Measurements from ENCODE around the gene ODF2L. TPM values are rescaled to one million over a fixed set of nuclear protein-coding genes. Genes with fewer than 3 reads are reported as not detected.

Gene ODF2L
- 84.5 TPM for total RNA-seq (ENCODE audit: unreplicated experiment)
- long read RNA-seq, transcript ODF2L-213 (2 exons, 1,650 nt), result major isoform, 7 of 36 reads
- long read RNA-seq, partial matches to known transcripts, result 15 of 36 reads
- long read RNA-seq, other reads (novel, unspliced or antisense), result 11 of 36 reads

DNA sequence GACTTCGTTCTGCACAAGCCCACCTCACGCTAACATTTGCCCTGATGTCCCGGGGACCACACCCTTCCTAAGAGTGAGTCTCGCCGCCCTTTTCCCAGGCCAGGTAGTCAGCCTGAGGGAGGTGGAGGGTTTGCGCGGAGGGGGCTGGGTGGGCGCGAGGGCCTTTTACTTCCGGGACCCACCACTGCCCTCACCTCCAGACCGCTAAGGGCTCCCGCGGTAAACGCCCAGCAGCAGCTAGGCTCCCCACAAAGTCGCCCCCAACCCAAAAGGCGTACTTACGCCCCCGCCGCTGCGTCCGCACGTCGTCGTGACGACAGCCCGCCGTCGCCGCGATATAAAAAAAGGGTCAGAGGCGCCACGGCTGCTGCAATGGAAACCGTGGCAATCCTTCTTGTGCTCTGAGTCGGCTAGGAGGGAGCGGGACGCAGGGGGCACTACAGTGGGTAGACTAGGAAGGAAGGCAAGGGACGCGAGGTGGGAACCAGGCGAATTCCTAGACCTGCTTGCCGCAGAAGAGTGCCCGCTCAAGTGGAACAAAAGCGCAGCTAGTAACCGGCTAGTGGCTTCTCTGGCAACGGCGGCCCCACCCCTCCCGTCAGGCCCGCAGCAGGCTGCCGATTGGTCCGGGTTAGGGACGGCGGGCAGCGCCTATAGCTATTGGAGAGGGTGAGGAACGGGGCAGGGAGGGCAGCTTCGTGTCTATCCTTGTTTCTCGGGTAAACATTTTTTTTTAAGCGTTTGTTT is at the start of gene ODF2L:
Gene ODF2L (minus strand): TSS at position 573 of the 747 bp plus-strand sequence. CDS start 9,296 bp downstream, outside the sequence.
- Mint-ChIP-seq H3K9me3 (ENCODE audit: unreplicated experiment) (no peaks in the 10 kb centered on the region), H3K4me3 (ENCODE audit: unreplicated experiment) (peak within 1 kb of the TSS; percentile 96), H3K36me3 (ENCODE audit: low read depth, unreplicated experiment) (no peaks in the 10 kb centered on the region), H3K27me3 (ENCODE audit: unreplicated experiment) (peaks cover 1% of the 10 kb centered on the region), H3K27ac (ENCODE audit: unreplicated experiment) (peak within 1 kb of the TSS; percentile 95), H3K4me1 (ENCODE audit: unreplicated experiment) (peaks cover 18% of the 10 kb centered on the region)
- DNase-seq (ENCODE audit: low spot score), result peak; percentile 88
- TF ChIP-seq, protein P1, sequence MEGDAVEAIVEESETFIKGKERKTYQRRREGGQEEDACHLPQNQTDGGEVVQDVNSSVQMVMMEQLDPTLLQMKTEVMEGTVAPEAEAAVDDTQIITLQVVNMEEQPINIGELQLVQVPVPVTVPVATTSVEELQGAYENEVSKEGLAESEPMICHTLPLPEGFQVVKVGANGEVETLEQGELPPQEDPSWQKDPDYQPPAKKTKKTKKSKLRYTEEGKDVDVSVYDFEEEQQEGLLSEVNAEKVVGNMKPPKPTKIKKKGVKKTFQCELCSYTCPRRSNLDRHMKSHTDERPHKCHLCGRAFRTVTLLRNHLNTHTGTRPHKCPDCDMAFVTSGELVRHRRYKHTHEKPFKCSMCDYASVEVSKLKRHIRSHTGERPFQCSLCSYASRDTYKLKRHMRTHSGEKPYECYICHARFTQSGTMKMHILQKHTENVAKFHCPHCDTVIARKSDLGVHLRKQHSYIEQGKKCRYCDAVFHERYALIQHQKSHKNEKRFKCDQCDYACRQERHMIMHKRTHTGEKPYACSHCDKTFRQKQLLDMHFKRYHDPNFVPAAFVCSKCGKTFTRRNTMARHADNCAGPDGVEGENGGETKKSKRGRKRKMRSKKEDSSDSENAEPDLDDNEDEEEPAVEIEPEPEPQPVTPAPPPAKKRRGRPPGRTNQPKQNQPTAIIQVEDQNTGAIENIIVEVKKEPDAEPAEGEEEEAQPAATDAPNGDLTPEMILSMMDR (IDR thresholded peaks at IDR 0.05; ENCODE audit: unreplicated experiment), result no peak

GRCh38 chr1:86445919-86446318 is 49.8 kb upstream of the ODF2L start:
- Mint-ChIP-seq H3K9me3 (ENCODE audit: unreplicated experiment) (no peaks in the 10 kb centered on the region), H3K4me1 (ENCODE audit: unreplicated experiment) (peaks cover 6% of the 10 kb centered on the region), H3K27ac (ENCODE audit: unreplicated experiment) (no peak overlapping the region), H3K27me3 (ENCODE audit: unreplicated experiment) (no peaks in the 10 kb centered on the region), H3K36me3 (ENCODE audit: low read depth, unreplicated experiment) (no peaks in the 10 kb centered on the region), H3K4me3 (ENCODE audit: unreplicated experiment) (no peak overlapping the region)
- no peak for DNase-seq (ENCODE audit: low spot score)
- TF ChIP-seq, protein P1 (IDR thresholded peaks at IDR 0.05; ENCODE audit: unreplicated experiment), result no peak

- H3K4me1 Mint-ChIP-seq (ENCODE audit: unreplicated experiment), result no peaks in the 10 kb centered on the region
- H3K4me3 Mint-ChIP-seq (ENCODE audit: unreplicated experiment), result no peak overlapping the region
- H3K27ac Mint-ChIP-seq (ENCODE audit: unreplicated experiment), result no peak overlapping the region
- no peaks in the 10 kb centered on the region for H3K36me3 Mint-ChIP-seq (ENCODE audit: low read depth, unreplicated experiment)
- no peak for DNase-seq (ENCODE audit: low spot score)
- TF ChIP-seq, protein P1 (IDR thresholded peaks at IDR 0.05; ENCODE audit: unreplicated experiment), result no peak
- H3K27me3 Mint-ChIP-seq (ENCODE audit: unreplicated experiment), result no peaks in the 10 kb centered on the region
- H3K9me3 Mint-ChIP-seq (ENCODE audit: unreplicated experiment), result no peaks in the 10 kb centered on the region
Measured at GRCh38 chr1:86441997-86442396, 45.9 kb upstream of the ODF2L start.

DNA sequence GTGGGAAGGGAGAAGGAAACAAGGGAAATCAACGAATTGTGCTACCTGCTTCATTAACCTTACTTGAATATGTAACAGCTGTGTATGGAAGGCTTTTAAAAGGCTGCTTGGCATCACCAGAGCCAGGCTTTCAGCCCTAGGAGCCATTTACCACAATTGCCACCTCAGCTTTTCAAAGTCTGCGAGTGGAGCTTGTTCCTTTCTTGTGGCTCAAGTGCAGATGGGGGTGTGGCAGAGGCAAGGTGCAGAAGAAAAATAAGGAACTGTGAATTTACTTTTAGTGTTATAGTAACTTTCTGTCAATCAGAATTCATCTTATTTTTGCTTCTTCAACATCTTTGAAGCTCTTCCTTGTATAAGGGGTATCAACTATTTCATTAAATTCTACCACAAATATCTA is 45.5 kb upstream of the ODF2L start:
- Mint-ChIP-seq H3K9me3 (ENCODE audit: unreplicated experiment) (no peaks in the 10 kb centered on the region), H3K27me3 (ENCODE audit: unreplicated experiment) (no peaks in the 10 kb centered on the region), H3K36me3 (ENCODE audit: low read depth, unreplicated experiment) (no peaks in the 10 kb centered on the region), H3K4me3 (ENCODE audit: unreplicated experiment) (no peak overlapping the region), H3K27ac (ENCODE audit: unreplicated experiment) (no peak overlapping the region), H3K4me1 (ENCODE audit: unreplicated experiment) (no peaks in the 10 kb centered on the region)
- DNase-seq (ENCODE audit: low spot score), result no peak
- TF ChIP-seq, protein P1 (IDR thresholded peaks at IDR 0.05; ENCODE audit: unreplicated experiment), result no peak

- H3K36me3 Mint-ChIP-seq (ENCODE audit: low read depth, unreplicated experiment), result no peaks in the 10 kb centered on the region
- DNase-seq (ENCODE audit: low spot score), result no peak
- TF ChIP-seq, protein P1 (IDR thresholded peaks at IDR 0.05; ENCODE audit: unreplicated experiment), result no peak
- no peak overlapping the region for H3K27ac Mint-ChIP-seq (ENCODE audit: unreplicated experiment)
- H3K4me1 Mint-ChIP-seq (ENCODE audit: unreplicated experiment), result no peaks in the 10 kb centered on the region
- H3K27me3 Mint-ChIP-seq (ENCODE audit: unreplicated experiment), result no peaks in the 10 kb centered on the region
- no peaks in the 10 kb centered on the region for H3K9me3 Mint-ChIP-seq (ENCODE audit: unreplicated experiment)
- H3K4me3 Mint-ChIP-seq (ENCODE audit: unreplicated experiment), result no peak overlapping the region
Measured at GRCh38 chr1:86436041-86436440, 39.9 kb upstream of the ODF2L start.

Measured in endothelial cell (in vitro differentiated cells).